Retina (tissue), 1 donor: Measurements from ENCODE around the gene KIF1C.

Experiments
- DNase-seq: peaks from one replicate; pipeline ENCODE4 v3.0.0-alpha.2; 2016

The KIF1C gene

DNA sequence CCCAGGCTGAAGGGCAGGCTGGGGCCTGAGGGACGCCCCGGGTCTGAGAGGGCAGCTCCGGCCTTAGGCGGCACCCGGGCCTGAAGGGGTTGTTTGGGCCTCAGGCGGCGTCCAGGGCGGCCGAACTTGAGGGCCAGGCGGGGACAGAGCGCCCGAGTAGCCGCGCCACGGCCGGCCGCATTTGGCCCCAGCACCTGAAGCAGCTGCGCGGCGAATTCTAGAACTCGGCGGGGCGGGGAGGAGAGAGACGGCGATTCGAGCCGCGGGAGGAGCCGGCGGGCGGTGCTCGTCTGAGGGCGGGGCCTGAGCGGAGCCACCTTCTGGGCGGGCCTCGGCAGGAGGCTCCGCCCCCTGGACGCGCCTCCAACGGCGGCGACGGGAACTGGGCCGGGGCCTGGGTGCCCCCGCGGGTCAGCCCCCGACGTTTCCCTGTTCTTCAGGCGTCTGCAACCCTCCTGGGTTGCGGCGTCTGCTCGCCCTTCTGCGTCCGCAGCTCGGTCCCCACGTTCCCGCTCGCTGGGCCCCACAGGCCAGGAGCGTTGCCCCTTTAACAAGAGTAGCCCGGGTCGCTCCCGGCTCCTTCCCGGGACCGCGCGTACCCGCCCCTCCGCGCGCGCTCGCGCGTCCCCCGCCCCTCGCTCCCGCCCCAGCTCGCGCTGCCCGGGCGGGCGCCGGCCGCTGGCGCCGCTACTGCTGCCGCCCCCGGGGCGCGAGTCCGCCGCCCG, at the start of gene KIF1C, which contains the start of gene INCA1:
Gene KIF1C (plus strand): TSS at position 649 of the 725 bp plus-strand sequence. CDS start 2,297 bp downstream, outside the sequence.
Gene INCA1 (minus strand): TSS at position 221 of the 725 bp plus-strand sequence. CDS start 3,085 bp downstream, outside the sequence.
- DNase-seq = peak; percentile 99

GRCh38 chr17:4948166-4948930, 49.4 kb upstream of the KIF1C start, which contains the start of gene PFN1:
PFN1 (minus strand) TSS chr17:4948530; CDS start chr17:4948394, 136 bp downstream.
- DNase-seq = peak; percentile 86

GRCh38 chr17:4948931-4949320, 48.8 kb upstream of the KIF1C start:
- peak; percentile 92 for DNase-seq

DNA sequence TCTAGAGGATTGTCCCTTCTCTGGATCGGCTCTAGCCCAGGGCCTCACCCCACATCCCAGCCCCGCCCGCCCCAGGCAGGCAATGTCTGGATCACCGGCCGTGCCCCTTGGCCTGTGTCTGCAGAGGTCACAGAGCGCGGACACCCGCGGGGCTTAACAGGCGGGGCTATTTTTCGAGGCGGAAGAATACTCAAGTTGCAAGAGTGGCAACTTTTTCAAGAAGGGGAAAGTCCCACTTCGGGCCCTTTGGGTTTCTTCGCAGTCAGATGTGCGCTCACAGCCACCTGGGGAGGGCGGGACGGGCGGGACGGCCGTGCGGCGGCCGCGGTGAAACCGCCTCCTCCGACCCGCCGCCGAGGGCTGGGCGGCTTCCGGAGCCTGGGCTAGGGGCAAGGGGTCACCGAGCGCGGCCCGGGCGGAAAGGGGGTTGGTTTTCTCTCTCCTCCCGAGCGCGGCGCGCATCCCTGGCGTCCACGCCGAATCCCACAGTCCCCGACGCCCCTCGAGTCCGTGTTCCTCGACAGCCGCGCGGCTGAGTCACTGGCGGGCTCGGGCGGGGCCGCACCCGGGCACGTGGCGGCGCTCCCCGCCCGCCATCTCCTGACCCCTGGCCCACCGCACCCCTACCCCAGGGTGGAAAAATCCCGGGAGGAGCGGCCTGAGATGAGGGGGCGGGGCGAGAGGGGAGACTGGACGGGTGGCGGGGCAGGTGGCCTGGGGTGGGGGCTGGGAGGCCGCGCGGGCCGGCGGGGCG, 48.3 kb upstream of the KIF1C start:
- peak; percentile 73 for DNase-seq

- DNase-seq = peak; percentile 62
Measured at GRCh38 chr17:4950075-4950745, 47.5 kb upstream of the KIF1C start.

DNA sequence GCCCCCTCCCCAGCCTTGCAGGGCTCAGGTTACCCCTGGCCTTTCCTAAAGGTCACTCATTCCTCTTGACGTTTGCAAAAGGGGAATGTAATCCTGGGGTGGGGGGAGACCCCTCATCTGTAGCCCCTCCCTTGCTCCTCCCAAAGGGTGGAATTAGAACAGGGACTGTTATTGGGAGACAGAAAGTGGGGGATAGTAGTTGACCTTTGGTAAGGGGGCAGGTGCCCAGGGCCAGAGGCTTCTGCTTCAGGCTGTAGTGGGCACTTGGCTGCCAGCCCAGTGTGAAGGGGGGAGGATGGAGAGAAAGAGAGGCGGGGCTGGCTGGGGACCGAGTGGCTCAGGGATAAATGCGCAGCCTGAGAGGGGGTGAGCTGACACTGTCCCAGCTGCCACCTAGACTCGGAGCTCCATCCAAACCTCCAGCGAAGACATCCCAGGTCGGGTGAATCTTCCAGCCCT, 47.0 kb upstream of the KIF1C start, which contains the start of gene ENO3:
Gene ENO3 (plus strand): TSS at position 374 of the 459 bp plus-strand sequence. CDS start 711 bp downstream, outside the sequence.
- DNase-seq = peak; percentile 24

DNA sequence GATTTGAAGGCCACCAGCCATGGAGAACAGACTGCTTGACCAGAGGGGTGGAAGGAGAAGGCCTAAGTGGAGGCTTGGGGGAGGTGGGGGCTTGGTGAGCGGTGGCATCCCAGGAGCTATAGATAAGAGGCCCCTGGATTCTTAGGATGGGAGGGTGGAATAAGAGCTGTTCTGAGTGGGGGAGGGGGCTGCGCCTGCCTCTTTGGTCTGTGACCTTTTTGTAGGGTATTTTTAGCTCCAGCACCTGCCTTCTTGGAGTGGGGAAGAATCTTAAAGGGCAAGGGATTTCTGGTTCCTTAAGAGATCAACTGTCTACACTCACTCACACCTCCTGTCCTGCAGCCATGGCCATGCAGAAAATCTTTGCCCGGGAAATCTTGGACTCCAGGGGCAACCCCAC, 46.3 kb upstream of the KIF1C start:
- DNase-seq = no peak

DNA sequence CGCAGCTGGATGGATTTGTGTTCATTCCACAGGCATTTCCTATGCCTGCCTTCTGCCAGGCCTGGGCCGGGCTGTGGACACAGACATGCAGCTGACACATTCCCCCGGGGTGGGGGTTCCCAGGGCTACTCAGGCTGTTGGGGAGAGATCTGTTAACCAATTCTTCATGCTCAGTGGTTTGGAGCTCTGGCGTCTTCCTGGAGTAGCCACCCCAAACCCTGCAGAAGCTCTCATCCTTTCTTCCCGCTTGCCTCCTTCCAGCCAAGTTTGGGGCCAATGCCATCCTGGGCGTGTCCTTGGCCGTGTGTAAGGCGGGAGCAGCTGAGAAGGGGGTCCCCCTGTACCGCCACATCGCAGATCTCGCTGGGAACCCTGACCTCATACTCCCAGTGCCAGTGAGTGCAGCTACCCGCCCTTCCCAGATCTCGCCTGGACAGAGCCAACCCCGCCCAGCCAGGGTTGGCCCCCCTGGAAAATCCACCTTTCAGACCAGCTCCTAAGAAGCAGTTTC, 44.2 kb upstream of the KIF1C start:
- no peak for DNase-seq

DNA sequence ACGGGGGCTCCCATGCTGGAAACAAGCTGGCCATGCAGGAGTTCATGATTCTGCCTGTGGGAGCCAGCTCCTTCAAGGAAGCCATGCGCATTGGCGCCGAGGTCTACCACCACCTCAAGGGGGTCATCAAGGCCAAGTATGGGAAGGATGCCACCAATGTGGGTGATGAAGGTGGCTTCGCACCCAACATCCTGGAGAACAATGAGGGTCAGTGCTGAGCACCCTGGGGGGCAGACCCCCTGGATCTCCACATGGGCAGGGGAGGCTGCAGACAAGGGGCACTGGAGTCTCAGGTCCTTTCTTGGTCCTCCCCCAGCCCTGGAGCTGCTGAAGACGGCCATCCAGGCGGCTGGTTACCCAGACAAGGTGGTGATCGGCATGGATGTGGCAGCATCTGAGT, 42.7 kb upstream of the KIF1C start:
- DNase-seq = no peak

DNA sequence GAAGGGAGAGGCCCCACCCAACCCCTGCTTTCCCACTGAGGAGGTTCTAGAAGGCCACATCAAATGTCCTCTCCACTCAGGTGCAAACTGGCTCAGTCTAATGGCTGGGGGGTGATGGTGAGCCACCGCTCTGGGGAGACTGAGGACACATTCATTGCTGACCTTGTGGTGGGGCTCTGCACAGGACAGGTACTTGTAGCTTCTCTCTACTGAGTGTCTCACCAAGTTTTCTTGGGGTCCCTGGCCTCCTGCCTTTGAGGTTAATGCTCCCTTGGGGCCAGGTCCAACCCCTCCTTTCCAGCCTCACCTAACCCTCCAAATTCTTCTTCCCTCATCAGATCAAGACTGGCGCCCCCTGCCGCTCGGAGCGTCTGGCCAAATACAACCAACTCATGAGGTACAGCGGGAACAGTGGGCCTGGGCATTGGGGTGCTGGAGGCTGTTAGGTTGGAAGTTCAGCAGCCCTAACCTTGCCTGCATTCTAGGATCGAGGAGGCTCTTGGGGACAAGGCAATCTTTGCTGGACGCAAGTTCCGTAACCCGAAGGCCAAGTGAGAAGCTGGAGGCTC, 41.2 kb upstream of the KIF1C start:
- no peak for DNase-seq

GRCh38 chr17:4958102-4958501, 39.6 kb upstream of the KIF1C start:
- no peak for DNase-seq

- no peak for DNase-seq
Measured at GRCh38 chr17:4959261-4959965, 38.3 kb upstream of the KIF1C start.

DNA sequence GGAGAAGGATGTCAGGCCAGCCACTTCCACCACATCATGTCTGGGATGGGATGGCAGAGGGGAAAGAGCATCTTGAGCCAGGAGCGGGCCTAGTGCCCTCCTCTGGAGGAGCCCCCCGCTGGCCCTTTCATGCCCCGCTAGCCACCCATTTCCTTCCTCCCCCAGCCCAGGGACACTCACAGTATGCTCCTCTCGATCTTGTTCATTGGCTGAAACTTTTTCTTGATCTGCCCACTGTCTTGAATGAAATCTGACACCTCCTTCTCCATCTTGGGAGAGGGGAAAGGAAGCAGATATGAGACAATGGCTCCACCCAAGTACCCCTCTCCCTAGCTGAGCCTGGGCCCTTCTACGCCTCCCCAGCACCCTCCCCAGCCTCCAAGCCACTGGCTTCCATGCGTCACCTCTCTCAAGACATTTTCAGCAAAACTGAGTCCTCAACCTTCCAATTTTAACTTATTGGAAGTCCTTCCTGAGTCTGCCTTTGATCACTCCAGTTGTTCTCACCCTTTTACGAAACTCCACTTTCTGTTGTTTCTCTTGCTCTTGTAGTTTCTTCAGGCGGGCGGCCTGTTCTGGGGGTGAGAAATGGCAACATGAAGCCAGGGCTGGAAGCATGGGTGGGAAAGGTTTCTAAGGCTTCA, 37.3 kb upstream of the KIF1C start:
- no peak for DNase-seq

DNA sequence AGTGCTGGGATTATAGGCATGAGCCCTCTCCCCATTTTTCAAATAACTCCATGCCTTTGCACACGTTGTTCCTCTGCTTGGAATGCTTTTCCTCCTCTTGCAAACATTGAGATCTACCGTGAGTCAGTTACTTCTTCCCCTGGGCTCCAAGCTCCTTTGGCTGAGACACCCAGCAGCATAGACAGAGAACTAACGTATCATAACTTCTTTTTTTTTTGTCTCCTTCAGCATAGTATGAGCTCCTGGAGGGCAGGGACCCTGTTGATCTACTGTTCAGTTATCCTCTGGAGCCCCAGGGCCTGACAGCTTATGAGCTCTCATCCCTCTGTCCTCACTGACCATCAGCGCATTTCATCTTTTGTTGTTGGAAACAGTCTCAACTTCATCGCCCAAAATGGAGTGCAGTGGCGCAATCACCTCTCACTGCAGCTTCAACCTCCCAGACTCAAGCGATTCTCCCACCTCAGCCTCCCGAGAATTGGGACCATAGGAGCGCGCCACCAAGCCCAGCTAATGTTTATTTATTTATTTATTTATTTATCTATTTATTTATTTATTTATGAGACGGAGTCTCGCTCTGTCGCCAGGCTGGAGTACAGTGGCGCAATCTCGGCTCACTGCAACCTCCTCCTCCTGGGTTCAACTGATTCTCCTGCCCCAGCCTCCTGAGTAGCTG, 32.3 kb upstream of the KIF1C start:
- DNase-seq = no peak

- DNase-seq = no peak
Measured at GRCh38 chr17:4966844-4967538, 30.8 kb upstream of the KIF1C start.

- DNase-seq = peak; percentile 100
Measured at GRCh38 chr17:4967539-4968485, 29.9 kb upstream of the KIF1C start, which contains the start of gene SPAG7. SPAG7 (minus strand) TSS chr17:4967817; CDS start chr17:4967804, 13 bp downstream.

- DNase-seq = peak; percentile 75
Measured at GRCh38 chr17:4968486-4969046, 29.2 kb upstream of the KIF1C start.
